CD4-positive, alpha-beta T cell treated with Interferon gamma for 1 hour (primary cell): ENCODE data around the gene RBM38.
A peak's percentile ranks its signal among the peaks of the same experiment; 100 is the strongest.

Experiments
- DNase-seq: peaks from one replicate; pipeline ENCODE4 v3.0.0-alpha.2; 2020

Gene RBM38

GRCh38 chr20:57391439-57392301 is 474 bp downstream of the RBM38 start:
- no peak for DNase-seq

DNA sequence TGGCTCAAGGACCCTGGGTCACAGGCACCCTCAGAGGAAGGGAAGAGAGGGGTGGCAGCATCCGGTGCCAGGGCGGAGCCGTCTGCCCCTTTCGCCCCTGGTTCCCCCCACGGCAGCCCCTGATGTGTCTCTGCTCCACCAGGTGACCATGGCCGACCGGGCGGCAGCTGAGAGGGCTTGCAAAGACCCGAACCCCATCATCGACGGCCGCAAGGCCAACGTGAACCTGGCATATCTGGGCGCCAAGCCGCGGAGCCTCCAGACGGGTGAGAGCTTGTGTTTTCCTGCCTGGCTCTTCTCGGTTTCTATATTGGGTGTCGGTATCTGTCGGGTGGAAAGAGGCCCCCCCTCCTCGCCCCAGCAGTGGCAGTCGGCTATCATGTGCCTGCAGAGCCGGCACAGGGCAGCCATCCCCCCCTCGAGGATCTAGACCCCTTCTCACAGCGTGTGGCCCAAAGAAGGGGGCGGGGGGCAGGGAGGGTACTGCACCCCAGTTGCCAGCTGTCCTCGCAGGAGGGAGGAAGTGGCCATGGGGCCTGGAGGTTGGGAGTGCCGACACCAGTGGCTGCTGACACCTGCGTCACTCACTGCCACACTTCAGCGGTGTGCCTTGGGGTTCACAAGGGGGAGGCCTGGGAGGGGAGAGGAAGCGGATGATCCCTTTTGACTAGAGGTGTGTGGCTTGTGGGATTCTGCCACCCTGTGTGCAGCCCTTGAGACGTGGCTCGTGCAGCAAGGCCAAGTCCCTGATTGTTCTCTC is 1.5 kb downstream of the RBM38 start:
- DNase-seq: peak; percentile 89

DNA sequence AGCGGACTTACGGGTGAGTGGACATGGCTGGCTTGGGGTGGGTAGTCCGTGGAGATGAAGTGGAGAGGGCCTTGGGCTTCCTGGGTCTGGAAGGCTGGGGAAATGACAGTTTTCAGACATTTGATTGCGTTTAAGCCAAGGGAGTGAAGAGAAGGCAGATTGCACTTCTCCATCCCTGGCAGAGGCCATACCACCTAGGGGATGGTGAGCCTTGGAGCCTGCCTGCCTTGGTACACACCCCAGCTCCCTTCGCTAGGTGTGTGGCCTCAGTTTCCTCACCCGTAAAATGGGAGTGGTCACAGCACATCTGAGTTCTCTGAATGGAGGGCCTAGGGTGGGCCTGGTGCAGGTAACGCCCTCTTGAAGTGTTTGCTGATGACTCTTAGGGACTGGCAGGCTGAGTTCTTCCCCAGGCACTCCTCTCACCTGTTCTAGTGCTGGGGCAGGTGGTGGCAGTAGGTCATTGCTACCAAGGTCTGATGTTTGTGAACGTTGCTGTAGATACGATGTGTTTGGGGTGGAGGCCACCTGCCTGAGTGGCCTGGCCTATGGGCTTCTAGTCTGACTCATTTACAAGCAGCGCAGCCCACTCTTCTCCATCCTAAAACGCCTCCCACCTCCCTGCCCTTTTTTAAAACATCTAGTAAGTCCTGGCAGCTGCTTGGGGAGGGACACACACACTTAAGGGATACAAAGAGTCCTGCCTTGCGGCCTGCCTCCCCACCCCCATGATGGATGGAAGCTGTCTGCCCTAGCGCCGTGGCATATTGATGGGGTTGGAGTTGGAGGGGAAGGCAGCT is 2.3 kb downstream of the RBM38 start:
- no peak for DNase-seq

DNA sequence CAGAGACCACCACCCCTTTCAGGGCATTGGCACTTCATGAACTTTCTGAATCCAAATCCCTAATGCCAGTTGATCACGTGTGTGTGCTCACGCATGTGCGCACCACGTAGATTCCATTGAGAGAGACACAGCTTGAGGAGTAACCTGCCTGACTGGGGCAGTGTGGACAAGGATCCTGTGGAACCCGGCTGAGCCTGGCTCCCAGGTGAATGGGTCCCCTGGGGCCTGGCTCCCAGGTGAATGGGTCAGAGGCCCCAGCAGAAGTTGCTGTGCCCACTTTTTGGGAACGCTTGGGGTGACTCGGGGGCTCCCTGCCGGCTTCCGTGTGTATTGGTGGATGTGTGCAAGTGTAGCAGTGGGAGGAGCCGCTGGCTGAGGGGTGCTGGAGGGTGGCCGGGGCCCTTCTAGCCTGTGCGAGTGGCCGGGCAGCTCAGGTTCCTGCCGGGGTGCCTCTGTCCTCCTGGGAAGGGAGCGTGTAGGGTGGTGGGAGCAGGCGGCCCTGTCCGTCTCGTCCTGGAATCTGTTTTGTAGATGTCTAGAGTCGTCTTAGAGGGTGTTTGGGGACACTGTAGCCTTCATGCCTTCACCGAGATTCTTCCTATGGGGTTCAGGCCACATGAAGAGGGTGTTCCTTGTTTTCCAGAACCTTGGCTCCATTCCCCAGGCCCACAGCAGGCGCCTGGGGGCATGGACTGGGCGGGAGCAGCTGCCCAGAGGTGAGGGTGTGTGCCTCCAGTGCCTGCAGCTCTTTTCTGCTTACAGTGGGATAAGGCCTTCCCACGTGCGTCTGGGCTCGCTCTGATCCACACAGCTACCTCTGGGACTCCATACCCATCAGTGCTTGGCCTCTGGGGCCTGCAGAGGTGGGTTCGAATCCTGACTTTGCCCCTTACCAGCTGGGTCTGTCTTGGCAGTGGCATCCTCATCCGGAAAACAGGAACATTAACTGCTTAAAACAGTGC is 3.2 kb downstream of the RBM38 start:
- no peak for DNase-seq

GRCh38 chr20:57395111-57395966 is 4.1 kb downstream of the RBM38 start:
- DNase-seq: no peak

DNA sequence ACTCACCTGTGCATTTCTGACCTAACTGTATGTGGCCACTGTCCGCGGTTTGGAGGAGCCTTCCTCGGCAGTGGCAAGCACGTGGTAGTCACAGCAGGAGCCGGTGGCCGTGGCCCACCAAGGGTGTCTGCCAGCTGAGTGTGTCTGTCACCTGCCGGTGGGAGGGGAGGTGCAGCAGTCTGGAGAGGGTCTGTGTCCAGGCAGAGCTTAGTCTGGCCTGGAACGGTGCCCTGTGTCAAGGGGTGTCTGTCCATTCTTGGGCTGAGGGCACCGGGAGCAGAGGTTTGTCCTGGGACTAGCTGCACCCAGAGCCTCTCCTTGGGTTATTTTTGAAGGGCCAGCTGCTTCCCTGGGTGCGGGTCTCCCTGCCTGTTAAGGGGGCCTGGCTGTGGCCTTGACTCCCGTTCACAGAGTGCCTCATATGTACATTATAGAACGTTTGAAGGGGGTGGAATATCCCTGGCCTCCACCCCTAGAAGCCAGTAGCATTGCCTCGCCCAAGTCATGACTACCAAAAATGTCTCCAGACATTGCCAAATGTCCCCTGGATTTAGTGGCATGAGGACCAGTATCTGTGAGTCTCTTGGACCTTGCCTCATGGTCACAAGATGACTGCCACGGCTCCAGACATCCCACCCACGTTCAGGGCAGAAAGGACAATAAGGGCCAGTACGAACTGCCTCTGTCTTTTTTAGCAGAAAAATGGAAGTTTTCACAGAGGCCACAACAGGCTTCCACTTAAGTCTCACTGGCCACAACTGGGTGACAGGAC is 5.2 kb downstream of the RBM38 start:
- no peak for DNase-seq

DNA sequence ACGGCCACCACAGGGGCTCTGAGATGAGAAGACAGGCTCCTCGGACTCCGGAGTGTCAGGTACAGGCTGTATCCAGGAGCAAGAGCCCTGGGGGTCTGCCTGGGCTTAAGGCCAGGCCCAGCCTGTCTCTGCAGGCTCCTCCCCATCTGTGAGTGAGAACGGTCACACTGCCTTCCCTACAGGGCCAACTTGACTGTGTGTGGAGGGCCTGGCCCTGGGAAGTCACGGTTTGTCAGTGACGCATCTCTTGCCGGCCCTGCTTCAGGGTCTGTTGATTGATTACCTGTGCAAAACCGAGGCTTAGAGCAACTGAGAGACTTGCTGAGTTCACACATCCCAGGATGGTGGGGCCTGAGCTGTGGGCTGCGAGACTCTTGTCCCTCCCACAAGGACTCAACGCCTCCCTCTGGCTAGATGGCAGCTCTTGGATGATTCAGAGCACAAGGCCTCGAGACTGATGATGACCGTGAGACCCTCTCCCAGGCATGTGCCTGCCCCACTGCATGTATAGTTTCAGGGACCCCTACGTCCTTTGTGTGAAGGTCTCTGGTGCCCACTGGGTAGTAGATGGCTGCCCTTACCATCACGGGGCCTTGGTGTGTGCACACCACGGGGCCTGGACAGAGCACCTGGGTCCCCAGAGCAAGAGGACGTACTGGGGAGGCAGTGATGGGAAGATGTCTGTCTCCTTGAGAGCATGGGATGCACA is 5.9 kb downstream of the RBM38 start:
- DNase-seq: no peak

DNA sequence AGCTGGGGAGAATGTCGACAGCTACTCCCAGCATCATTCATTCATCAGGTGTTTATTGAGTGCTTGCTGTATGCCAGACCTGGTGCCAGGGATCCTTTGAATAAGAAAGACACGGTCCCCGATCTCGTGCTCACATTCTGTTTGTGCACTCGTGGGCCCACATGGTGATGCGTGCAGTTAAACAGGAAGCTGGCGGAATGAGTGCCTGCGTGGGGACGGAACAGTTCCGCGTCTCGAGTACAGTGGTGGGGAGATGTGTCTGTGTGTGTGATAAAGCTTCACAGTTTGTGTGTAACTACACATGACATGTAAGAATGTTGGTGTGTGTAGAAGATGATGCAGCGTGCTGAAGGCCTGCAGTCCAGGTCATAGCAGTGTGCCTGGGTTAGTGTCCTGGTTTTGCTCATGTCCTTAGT is 6.5 kb downstream of the RBM38 start:
- peak; percentile 76 for DNase-seq

DNA sequence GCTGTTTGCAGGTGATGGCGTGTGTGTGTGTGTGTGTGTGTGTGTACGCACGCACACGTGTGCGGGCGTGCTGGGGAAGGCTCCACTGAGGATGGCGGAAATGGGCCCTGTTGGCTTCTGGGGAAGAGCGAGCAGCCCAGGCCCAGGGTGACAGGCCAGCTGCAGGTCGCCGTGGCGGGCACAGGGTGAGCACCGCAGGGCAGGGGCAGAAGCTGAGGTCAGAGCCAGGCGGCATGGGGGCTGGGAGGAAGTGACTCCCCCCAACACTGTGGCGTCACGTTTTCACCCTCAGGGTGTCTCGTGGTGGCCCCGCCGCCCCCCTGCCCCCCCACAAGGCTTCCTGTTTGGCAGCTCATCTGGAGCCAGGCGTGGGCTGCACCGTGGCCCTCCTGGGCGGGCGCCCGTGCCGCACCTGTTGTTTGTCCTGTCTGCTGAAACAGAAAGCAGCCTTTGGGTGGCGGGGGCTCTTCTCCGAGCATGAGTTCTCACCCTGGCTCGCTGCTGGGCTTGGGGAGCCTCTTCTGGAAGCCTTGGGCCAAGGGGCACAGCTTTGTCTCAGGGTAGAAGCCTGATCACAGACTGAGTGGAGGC is 7.1 kb downstream of the RBM38 start:
- DNase-seq: peak; percentile 96

DNA sequence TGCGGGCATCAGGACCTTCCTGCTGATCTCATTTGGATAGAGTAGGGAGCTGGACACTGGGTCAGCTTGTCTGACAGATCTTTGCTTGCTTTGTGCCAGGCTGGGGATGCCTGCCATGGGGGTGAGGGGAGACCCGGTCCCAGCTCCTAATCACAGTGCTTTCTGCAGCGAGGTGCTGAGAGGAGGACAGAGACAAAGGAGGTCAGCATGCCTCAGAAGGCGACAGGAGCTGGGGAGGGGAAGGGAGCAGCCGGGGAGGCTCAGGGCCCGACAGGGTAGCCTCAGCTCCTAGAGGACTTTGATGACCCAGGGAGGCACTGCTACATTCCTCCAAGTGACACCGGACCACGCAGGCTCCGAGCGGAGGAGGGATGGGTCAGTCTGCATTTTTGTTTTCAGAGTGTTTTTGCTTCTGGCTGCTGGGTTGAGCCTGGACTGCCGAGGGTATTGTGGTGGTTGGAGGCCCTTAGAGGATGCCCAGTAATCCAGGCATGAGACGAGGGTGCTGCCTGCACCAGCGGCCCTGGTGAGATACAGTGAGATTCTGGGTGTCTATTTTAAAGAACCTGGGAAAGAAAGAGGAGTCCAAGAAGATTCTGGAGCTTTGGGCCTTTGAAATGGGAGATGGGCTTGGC is 7.8 kb downstream of the RBM38 start:
- no peak for DNase-seq

DNA sequence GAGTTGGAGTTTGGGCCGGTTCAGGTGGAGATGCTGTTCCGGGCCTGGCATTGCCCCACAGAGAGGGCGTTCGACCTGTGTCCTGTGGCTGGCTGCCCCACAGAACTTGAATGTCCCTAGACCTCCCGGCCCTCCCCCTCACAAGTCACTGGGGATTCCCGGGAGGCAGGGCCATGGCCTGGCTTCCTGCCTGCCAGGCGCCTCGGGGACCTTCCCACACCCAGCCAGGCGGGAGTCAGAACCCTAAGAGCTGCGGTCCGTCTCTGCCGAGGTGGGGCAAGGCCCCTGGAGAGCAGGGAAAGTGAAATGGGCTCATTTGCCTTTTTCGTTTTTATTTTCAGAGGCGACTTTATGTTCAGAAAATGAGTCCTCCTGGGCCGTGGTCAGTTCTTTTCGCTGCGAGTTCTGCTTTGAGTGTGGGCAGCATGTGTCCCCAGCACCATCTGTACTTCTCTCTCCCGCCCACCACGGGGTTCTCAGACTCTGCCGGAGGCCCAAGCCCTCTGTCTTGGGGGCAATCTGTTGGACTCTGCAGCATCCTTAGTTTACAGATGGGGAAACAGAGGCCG is 8.5 kb downstream of the RBM38 start:
- DNase-seq: peak; percentile 32

GRCh38 chr20:57400231-57400701 is 9.1 kb downstream of the RBM38 start:
- DNase-seq: peak; percentile 24

- DNase-seq: peak; percentile 83
These were observed 9.8 kb downstream of the RBM38 start for GRCh38 chr20:57400821-57401564.

DNA sequence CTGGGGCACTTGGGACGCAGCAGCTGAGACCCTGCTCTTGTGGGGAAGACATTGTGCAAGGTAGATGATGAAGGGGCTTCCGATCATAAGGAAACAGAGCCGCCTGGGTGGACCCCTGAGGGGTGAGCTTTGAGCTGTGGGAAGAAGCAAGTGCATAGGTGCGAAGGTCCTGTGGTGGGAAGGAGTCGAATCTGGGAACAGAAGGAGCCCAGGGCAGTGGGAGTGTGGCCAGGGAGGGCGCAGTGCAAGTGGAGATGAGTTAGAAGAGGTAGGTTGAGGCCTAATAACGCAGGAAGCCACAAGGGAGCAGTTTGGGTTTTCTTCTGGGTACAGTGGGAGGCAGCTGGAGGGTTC is 10.3 kb downstream of the RBM38 start:
- no peak for DNase-seq

DNA sequence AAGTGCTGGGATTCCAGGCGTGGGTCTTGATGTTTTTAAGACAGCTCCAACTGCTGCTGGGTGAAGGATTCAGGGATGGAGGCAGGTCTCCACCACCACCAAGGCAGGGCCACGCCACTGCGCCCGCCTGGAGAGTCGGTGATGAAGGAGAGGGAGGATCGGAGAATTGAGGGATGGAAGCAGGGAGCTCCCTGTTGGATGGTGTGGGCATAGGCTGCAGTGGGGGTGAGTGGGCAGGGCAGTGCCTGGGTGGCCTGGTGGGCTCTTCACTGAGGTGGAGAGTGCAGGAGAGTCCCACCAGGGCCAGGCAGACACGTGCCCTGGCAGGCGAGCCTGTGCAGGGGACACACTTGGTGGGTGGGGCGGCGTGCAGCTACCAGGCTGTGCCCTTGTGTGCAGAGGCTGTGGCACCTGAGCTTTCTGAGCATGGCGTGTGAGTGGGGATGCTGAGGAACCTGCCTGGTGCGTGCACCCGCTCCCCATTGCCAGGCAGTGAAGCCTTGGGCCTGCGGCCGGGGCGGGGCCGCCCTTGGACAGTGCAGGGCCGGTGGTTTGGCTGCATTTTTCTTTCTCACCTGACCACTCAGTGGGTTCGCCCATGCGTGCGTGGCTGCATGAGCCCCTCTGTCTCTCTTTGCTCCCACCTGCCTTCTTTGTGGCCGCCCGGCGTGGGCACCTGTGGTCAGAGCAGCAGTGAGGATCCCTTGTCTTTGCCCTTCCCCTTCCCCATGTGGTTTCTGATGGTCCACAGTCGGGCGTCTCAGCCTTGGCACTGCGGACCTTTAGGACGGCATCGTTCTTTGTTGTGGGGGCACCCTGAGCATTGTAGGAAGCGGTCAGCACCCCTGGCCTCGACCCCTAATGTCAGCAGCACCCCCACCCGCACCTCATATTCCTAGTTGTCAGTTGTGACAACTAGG is 11.3 kb downstream of the RBM38 start:
- DNase-seq: no peak

GRCh38 chr20:57403216-57403615 is 12.0 kb downstream of the RBM38 start:
- DNase-seq: no peak
